Measurements from ENCODE around the gene GPR155.

DNA sequence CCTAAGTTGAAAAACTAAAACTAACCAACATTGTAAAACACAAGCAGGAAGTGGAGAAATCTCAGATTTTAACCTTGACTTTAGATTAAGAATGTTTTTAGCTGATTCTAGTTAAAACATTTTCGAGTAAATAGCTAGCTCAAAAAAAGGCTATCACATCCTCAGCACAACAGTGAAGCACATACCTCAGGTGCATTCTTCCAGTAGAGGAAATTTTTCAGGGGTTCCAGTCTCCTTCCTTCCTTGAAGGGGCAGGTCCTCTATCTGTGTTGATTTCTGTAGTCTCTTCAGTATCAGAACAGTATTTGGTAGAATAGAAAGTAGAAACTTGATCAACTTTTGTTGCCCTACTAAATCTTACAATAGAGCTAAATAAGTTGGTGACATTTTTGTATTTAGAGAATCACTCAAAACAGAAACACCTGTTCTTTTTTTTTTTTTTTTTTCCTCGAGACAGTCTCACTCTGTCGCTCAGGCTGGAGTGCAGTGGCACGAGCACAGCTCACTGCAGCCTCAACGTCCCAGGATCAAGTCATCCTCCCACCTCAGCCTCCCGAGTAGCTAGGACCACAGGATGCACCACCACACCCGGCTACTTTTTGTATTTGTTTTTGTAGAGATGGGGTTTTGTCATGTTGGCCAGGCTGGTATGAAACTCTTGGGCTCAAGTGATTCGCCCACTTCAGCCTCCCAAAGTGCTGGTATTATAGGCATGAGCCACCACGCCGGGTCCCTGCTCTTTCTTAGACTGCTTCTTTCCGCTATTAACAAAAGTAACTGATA is 6.9 kb upstream of the GPR155 start:
- TF ChIP-seq, protein P1, sequence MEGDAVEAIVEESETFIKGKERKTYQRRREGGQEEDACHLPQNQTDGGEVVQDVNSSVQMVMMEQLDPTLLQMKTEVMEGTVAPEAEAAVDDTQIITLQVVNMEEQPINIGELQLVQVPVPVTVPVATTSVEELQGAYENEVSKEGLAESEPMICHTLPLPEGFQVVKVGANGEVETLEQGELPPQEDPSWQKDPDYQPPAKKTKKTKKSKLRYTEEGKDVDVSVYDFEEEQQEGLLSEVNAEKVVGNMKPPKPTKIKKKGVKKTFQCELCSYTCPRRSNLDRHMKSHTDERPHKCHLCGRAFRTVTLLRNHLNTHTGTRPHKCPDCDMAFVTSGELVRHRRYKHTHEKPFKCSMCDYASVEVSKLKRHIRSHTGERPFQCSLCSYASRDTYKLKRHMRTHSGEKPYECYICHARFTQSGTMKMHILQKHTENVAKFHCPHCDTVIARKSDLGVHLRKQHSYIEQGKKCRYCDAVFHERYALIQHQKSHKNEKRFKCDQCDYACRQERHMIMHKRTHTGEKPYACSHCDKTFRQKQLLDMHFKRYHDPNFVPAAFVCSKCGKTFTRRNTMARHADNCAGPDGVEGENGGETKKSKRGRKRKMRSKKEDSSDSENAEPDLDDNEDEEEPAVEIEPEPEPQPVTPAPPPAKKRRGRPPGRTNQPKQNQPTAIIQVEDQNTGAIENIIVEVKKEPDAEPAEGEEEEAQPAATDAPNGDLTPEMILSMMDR (IDR thresholded peaks at IDR 0.05 in 8 of 11, conservative IDR thresholded peaks at IDR 0.05 in 3 of 11), result no peak
- TF ChIP-seq POLR2A (IDR thresholded peaks at IDR 0.05), result no peak
- no peak for TF ChIP-seq POLR2AphosphoS5 (IDR thresholded peaks at IDR 0.05)

Data from spleen (tissue), 7 donors.